HEK293 (cell line): ENCODE data around the gene S100A2.

Experiments
- PRDM10 ChIP-seq: fragments of 450-650 bp; formaldehyde crosslinking; IDR thresholded peaks from 2 replicates; pipeline ENCODE4 v1.5.1; 2016; ENCODE audit warnings: missing biosample characterization, missing genetic modification characterization
- REST ChIP-seq: fragments of 450-650 bp; formaldehyde crosslinking; IDR thresholded peaks from 2 replicates; pipeline ENCODE4 v1.5.1; 2016; ENCODE audit warnings: missing biosample characterization, missing genetic modification characterization
- SCRT1 ChIP-seq: fragments of 450-650 bp; formaldehyde crosslinking; IDR thresholded peaks from 2 replicates; pipeline ENCODE4 v1.5.1; 2016; ENCODE audit warnings: missing biosample characterization, missing genetic modification characterization, borderline replicate concordance
- TCF7L2 ChIP-seq: IDR thresholded peaks from 2 replicates; pipeline ENCODE4 v1.6.1; 2011; ENCODE audit warnings: low read depth, mild to moderate bottlenecking, inconsistent platforms, low read length, moderate library complexity, borderline replicate concordance
- TRIM28 ChIP-seq: IDR thresholded peaks from 2 replicates; pipeline ENCODE4 v1.6.1; 2011; ENCODE audit warnings: low read length, control low read depth, borderline replicate concordance
- ZBTB11 ChIP-seq: fragments of 450-650 bp; formaldehyde crosslinking; conservative IDR thresholded peaks from 2 replicates; pipeline ENCODE4 v1.5.1; 2016; ENCODE audit warnings: low read depth, missing biosample characterization, missing genetic modification characterization
- ZBTB21 ChIP-seq: fragments of 450-650 bp; formaldehyde crosslinking; IDR thresholded peaks from 2 replicates; pipeline ENCODE4 v1.5.1; 2017; ENCODE audit warnings: missing biosample characterization, missing genetic modification characterization
- ZEB2 ChIP-seq: fragments of 450-650 bp; formaldehyde crosslinking; IDR thresholded peaks from 2 replicates; pipeline ENCODE4 v1.5.1; 2016; ENCODE audit warnings: missing biosample characterization, missing genetic modification characterization
- ZNF146 ChIP-seq: fragments of 450-650 bp; formaldehyde crosslinking; IDR thresholded peaks from 2 replicates; pipeline ENCODE4 v1.5.1; 2016; ENCODE audit warnings: missing biosample characterization, missing genetic modification characterization
- ZNF274 ChIP-seq, 2 experiments: fragments of 200-500 bp in 1 of 2; fragments of 450-650 bp in 1 of 2; sonication (Bioruptor generic) in 1 of 2; formaldehyde crosslinking in 1 of 2; IDR thresholded peaks; 2 replicates each; pipeline versions ENCODE4 v1.5.1 to v1.6.1; 2014 to 2016; ENCODE audit warnings: borderline replicate concordance in 1 of 2, inconsistent platforms in 1 of 2, low read length in 1 of 2, missing biosample characterization in 1 of 2, missing genetic modification characterization in 1 of 2
- ZNF354C ChIP-seq: fragments of 450-650 bp; formaldehyde crosslinking; IDR thresholded peaks from 2 replicates; pipeline ENCODE4 v1.5.1; 2016; ENCODE audit warnings: missing biosample characterization, missing genetic modification characterization, low read depth, borderline replicate concordance
- ZNF777 ChIP-seq: fragments of 450-650 bp; formaldehyde crosslinking; IDR thresholded peaks from 2 replicates; pipeline ENCODE4 v1.5.1; 2017; ENCODE audit warnings: missing biosample characterization, missing genetic modification characterization, borderline replicate concordance
- ZSCAN30 ChIP-seq: fragments of 450-650 bp; IDR thresholded peaks from 2 replicates; pipeline ENCODE4 v1.5.1; 2018; ENCODE audit warnings: missing biosample characterization, mild to moderate bottlenecking, missing genetic modification characterization, moderate library complexity
- TF ChIP-seq, protein P1 (sequence below): fragments of 450-650 bp; formaldehyde crosslinking; IDR thresholded peaks from 2 replicates; pipeline ENCODE4 v1.5.1; 2016; ENCODE audit warnings: missing biosample characterization, missing genetic modification characterization

GRCh38 chr1:153538315-153538821 lies 27.3 kb downstream of the S100A2 start:
- no peak for TF ChIP-seq PRDM10
- no peak for TF ChIP-seq ZEB2 (tag by site-specific recombination)
- TF ChIP-seq ZNF354C (tag by site-specific recombination), result no peak
- TF ChIP-seq, protein P1, sequence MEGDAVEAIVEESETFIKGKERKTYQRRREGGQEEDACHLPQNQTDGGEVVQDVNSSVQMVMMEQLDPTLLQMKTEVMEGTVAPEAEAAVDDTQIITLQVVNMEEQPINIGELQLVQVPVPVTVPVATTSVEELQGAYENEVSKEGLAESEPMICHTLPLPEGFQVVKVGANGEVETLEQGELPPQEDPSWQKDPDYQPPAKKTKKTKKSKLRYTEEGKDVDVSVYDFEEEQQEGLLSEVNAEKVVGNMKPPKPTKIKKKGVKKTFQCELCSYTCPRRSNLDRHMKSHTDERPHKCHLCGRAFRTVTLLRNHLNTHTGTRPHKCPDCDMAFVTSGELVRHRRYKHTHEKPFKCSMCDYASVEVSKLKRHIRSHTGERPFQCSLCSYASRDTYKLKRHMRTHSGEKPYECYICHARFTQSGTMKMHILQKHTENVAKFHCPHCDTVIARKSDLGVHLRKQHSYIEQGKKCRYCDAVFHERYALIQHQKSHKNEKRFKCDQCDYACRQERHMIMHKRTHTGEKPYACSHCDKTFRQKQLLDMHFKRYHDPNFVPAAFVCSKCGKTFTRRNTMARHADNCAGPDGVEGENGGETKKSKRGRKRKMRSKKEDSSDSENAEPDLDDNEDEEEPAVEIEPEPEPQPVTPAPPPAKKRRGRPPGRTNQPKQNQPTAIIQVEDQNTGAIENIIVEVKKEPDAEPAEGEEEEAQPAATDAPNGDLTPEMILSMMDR, result no peak
- TF ChIP-seq ZNF777, result no peak
- TF ChIP-seq ZBTB21, result no peak
- TF ChIP-seq SCRT1 (tag by site-specific recombination), result 0 out of 2 replicates have a peak, but pooled peaks have one; percentile 24
- TF ChIP-seq ZNF146, result no peak
- TF ChIP-seq ZNF274 (IDR thresholded peaks at IDR 0.05; ENCODE audit: low read length), result no peak
- TF ChIP-seq ZNF274 (tag by site-specific recombination; IDR thresholded peaks at IDR 0.05; ENCODE audit: borderline replicate concordance), result no peak
- no peak for TF ChIP-seq ZSCAN30 (tag by site-specific recombination)
- no peak for TF ChIP-seq TRIM28
- TF ChIP-seq ZBTB11 (tag by site-specific recombination), result no peak
- no peak for TF ChIP-seq REST (tag by site-specific recombination)
- no peak for TF ChIP-seq TCF7L2
